Hepatocyte (in vitro differentiated cells): ENCODE data around the gene ARAP1.

Experiments used
- CTCF ChIP-seq: fragments of 200-600 bp; sonication (generic); IDR thresholded peaks from 2 replicates; pipeline ENCODE4 v1.5.1; 2016; ENCODE audit warnings: antibody characterized with exemption, mild to moderate bottlenecking; ENCODE audit not compliant: poor library complexity
- EZH2 ChIP-seq: fragments of 200-600 bp; sonication (generic); IDR thresholded peaks from 2 replicates; pipeline ENCODE4 v1.6.1; 2016; ENCODE audit warnings: antibody characterized with exemption, mild to moderate bottlenecking, borderline replicate concordance

GRCh38 chr11:72726266-72727220 is 25.7 kb downstream of the ARAP1 start:
- TF ChIP-seq EZH2 (no peak), CTCF (no peak)
